GM20000 (cell line): ENCODE results near the gene SMOC2.
"Not testable (repeated sequence)": the region's sequence is repeated elsewhere in the genome, so short reads cannot be mapped to it uniquely, and the experiment has no call there.

Source experiments
- DNase-seq: peaks from one replicate; pipeline ENCODE4 v3.0.0; 2012; ENCODE audit warnings: low spot score
- TF ChIP-seq, protein P1 (sequence below): IDR thresholded peaks from 2 replicates; pipeline ENCODE4 v1.5.1; 2012; ENCODE audit warnings: mild to moderate bottlenecking, control low read depth; ENCODE audit errors: extremely low read depth, missing control alignments

Gene SMOC2

DNA sequence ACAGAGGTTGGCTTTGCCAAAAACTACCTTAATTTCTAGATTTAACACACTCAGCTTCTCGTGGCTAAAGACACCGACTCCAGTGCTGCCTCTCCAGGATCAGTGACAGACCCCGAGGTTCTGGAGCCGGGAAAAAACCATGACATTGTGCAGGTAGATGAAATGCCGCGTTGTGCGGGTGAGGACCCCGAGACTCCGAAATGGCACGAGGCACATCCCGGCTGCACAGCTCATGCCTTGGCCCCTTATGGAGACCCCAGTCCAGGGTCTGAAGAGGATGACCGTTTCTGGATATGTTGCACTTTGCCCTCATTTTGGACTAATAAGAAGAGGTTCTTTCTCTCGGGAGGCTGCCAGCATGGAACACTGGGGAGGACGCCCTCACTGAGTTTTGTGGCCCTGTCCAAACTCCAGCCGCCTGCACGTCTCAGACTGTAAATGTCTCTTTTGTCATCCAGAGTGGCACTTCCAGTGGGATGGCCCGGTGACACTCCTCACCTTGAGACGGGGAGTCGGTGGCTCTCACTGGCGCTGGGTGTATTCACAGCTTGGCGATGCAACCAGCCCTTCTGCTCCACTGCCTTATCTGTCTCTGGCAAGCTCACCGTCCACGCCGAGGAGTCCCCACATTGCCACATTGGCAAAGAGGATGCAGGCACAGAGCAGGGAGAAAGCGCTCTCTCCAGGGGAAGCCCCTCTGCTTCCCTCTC, 245.2 kb downstream of the SMOC2 start:
- TF ChIP-seq, protein P1, sequence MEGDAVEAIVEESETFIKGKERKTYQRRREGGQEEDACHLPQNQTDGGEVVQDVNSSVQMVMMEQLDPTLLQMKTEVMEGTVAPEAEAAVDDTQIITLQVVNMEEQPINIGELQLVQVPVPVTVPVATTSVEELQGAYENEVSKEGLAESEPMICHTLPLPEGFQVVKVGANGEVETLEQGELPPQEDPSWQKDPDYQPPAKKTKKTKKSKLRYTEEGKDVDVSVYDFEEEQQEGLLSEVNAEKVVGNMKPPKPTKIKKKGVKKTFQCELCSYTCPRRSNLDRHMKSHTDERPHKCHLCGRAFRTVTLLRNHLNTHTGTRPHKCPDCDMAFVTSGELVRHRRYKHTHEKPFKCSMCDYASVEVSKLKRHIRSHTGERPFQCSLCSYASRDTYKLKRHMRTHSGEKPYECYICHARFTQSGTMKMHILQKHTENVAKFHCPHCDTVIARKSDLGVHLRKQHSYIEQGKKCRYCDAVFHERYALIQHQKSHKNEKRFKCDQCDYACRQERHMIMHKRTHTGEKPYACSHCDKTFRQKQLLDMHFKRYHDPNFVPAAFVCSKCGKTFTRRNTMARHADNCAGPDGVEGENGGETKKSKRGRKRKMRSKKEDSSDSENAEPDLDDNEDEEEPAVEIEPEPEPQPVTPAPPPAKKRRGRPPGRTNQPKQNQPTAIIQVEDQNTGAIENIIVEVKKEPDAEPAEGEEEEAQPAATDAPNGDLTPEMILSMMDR: no peak
- DNase-seq: no peak

DNA sequence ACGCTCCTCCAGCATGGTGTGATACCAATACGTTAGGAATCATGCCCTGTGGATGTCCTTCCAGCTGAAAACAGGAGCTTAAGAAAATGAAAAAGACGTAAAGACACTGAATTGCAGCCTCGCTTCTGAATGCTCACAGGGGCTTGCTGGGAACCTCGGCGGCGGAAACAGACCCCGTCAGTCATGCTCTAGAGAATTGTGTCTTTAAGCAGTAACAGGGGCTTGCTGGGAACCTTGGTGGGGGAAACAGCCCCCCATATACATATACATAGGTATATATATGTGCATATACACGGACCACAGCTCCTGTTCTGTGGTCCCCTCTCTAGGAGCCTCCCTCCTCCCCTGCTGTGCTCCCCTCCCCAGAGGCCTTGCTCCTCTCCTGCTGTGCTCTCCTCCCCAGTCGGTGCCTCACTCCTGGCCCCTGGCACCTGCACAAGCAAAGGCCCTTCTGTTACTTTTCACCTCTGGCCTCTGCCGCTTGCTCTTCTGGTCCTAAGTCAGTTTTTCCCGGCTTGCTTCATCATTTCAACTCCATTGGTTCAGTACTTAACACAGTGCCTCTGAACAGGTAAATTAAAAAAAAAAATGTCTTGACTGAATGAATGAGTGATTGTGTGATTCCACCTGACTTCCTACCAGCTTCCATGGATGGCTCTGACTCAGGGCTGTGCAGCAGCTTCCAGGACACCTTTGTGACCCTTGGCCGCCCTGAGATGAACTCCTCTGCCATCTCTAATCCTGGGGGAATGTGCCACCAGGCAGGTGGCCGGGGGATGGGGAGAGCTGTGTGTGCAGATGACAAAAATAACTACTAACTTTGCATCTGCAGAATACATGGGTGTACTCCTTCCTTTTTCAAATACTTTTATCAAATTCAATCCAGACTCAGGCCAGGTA, 246.1 kb downstream of the SMOC2 start:
- DNase-seq: no peak
- TF ChIP-seq, protein P1: no peak

DNA sequence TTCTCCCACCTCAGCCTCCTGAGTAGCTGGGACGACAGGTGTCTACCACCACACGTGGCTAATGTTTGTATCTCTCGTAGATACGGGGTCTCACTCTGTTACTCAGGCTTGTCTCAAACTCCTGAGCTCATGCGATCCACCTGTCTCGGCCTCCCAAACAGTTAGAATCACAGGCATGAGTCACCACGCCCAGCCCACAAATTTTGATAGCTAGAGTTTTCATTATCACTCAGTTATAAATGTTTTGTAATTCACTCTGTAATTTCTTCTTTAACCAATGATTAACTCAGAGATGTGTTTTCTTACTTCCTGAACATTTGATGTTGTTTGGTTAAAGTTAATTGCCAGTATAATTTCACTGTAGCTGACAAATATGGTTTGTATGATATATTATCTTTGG, 249.3 kb downstream of the SMOC2 start:
- TF ChIP-seq, protein P1: no peak
- DNase-seq: no peak

DNA sequence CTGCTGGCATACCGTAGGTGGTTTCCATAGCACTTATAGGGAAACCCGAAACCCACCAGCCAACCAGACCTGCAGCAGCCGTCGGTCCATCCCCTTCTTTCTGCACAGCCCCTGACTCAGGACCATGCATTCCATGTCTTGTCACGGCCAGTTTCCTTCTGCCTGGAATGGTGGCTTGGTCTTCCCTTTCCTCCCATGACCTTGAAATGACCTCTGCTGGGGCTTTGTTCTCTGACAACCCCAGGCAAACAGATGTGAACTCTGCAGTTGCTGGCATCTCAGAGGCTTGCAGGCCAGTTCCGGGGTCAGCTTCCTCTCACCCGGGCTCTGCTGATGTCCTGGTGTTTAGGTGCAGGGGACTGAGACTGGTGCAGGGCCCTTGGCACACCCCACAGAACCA, 250.8 kb downstream of the SMOC2 start:
- DNase-seq: no peak
- TF ChIP-seq, protein P1: no peak

DNA sequence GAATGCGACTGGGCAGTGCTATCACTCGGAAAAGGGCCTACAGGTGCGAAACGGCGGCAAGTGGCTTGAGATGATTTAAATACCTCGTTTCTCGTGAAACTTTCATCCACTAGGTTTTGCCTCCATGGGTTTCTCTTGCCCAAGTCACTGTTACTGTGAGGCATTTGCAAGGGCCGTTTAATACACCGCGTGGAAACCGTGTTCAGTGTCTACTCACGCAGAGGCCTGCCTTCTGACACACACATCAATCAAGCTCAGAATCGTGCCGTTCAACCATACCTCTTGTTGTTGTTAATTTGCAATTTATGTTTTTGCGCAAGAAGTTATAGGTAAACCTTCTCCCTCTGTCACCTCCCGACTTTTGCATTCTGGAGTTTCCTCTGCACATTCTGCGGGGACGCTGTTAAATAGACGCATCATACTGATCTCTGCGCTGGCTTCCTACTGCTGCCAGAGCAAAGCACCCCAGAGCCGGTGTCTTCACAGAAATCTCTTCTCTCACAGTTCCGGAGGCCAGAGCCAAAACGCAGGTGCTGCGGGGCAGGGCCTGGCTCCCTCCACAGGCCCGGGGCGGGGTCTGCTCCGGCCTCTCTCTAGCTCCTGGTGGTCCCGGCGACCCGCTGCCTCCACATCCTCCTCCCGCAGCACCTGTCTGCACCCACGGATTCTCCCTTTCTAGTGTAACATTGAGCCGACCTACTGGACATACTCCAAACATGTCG, 251.4 kb downstream of the SMOC2 start:
- no peak for DNase-seq
- TF ChIP-seq, protein P1: no peak

DNA sequence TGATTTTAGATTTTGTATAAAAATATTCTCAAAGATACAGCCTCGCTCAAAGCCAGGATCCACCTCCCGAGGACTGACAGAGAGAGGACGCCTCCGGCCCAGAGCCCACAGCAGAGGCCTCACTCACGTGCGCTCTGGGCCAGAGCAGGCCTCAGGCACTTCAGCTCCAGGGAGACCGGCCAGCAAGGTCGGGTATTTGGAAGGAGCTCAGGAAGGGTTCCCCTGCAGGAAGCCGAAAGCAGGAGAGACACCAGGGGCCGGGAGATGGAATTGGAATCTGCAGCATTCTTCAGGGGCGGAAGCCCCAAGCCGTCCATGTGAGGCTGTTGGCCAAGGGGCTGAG, 251.9 kb downstream of the SMOC2 start:
- DNase-seq: not testable (repeated sequence)

DNA sequence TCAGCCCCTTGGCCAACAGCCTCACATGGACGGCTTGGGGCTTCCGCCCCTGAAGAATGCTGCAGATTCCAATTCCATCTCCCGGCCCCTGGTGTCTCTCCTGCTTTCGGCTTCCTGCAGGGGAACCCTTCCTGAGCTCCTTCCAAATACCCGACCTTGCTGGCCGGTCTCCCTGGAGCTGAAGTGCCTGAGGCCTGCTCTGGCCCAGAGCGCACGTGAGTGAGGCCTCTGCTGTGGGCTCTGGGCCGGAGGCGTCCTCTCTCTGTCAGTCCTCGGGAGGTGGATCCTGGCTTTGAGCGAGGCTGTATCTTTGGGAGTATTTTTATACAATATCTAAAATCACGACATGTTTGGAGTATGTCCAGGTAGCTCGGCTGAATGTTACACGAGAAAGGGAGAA, 253.8 kb downstream of the SMOC2 start:
- DNase-seq: not testable (repeated sequence)

DNA sequence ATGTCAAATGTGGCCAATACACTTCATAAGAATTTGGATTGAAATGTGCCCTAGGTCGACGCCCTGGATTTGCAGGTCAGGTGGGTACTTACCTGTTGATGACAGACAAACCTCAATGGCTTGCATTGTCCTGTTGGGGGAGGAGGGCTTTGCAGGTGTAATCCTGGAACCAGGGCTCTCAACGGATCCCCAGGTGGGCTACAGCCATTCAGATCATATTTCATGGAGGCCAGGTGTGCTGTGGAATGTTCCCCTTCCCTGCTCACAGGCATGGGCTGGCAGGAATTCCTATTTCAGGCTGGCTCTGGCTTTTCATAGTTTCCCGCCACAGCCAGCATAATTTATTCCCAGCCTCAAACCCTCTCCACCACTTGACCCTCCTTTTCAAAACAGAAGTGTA, 254.7 kb downstream of the SMOC2 start:
- no peak for DNase-seq
- TF ChIP-seq, protein P1: no peak
